ENCODE data around the gene HBS1L.

DNA sequence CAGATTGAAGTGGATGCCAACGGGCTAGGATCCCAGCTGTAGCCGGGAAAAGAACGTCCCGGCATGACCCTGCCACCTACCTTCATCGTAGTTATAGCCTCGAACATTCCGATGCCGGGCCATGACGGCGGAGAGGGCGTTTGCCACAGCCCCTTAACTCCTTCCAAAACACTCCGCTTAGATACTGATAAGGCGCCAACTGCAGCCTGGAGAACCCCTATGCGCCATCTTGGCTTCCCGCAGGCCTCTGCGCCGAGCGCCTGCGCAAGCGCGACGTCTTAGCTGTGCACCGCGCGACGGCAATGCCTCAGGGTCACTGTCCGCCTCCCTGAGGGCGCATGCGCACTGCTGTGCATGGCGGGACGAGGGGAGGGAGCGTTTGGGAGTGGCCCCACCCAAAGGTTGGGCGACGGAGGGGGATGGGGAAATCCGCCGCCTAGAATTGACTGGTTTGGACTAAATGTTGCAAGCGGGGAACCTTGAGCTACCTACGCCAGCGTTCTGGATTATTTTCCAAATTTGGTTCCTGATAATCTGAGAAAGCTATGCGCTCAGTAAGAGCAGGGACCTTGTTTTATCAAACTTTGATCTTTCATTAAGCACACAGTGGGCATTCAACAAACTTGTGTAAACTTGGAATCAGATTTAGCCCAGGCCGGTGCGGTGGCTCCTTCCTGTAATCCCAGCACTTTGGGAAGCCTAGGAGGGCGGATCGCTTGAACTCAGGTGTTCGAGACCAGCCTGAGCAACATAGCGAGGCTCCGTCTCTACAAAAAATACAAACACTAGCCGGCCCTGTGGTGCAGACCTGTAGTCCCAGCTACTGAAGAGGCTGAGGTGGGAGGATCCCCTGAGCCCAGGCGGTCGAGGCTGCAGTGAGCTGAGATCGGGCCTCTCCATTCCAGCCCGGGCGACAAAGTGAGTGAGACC lies at the start of gene HBS1L:
- no peak for TF ChIP-seq CTCF (IDR thresholded peaks at IDR 0.05; ENCODE audit: poor library complexity, severe bottlenecking)
- peak; percentile 99 for TF ChIP-seq POLR2AphosphoS5 (IDR thresholded peaks at IDR 0.05)
- TF ChIP-seq EP300 (conservative IDR thresholded peaks at IDR 0.05; ENCODE audit: poor library complexity, severe bottlenecking), result peak; percentile 68
- TF ChIP-seq EZH2 (IDR thresholded peaks at IDR 0.05; ENCODE audit: borderline replicate concordance, insufficient read depth, low read length, poor library complexity, severe bottlenecking), result no peak
- peak; percentile 93 for TF ChIP-seq TAF1 (IDR thresholded peaks at IDR 0.05; ENCODE audit: low read depth)
- peak; percentile 97 for TF ChIP-seq REST (IDR thresholded peaks at IDR 0.05; ENCODE audit: borderline replicate concordance)
- peak; percentile 6 for TF ChIP-seq RAD21 (conservative IDR thresholded peaks at IDR 0.05)
